Vagina (tissue), 2 donors: ENCODE measurements around the gene GOLGA2. TPM values are rescaled to one million over a fixed set of nuclear protein-coding genes. Genes with fewer than 3 reads are reported as not detected.

Source experiments
- DNase-seq, 2 donors: peaks; one replicate each; pipeline ENCODE4 v3.0.0-alpha.2; 2017; ENCODE audit errors: extremely low spot score in 2 of 2
- H3K27ac ChIP-seq: fragments of 200-600 bp; sonication (generic); one replicate; pipeline ENCODE4 v1.5.1; 2019
- H3K27me3 ChIP-seq: fragments of 200-600 bp; sonication (generic); one replicate; pipeline ENCODE4 v1.5.1; 2019
- H3K36me3 ChIP-seq, 2 donors: fragments of 200-600 bp; sonication (generic); one replicate each; pipeline ENCODE4 v1.5.1; 2017 to 2019
- H3K4me1 ChIP-seq: fragments of 200-600 bp; sonication (generic); one replicate; pipeline ENCODE4 v1.5.1; 2019
- H3K4me3 ChIP-seq, 2 donors: fragments of 200-600 bp; sonication (generic); 1 replicate in 1 of 2; 2 replicates in 1 of 2; pipeline ENCODE4 v1.5.1; 2016 to 2019
- H3K9me3 ChIP-seq: fragments of 200-600 bp; sonication (generic); one replicate; pipeline ENCODE4 v1.5.1; 2019
- CTCF ChIP-seq, 3 experiments: fragments of 450-650 bp in 2 of 3; fragments of 200-600 bp in 1 of 3; sonication (generic) in 1 of 3; IDR thresholded peaks; one replicate each; pipeline ENCODE4 v1.5.1; 2017 to 2019; ENCODE audit warnings: antibody characterized with exemption in 3 of 3, mild to moderate bottlenecking in 2 of 3, moderate library complexity in 2 of 3
- POLR2A ChIP-seq, 2 donors: fragments of 450-650 bp; IDR thresholded peaks; one replicate each; pipeline ENCODE4 v1.6.1; 2017; ENCODE audit warnings: antibody characterized with exemption in 2 of 2, mild to moderate bottlenecking in 2 of 2, moderate library complexity in 2 of 2
- POLR2AphosphoS5 ChIP-seq, 2 donors: sonication (generic); formaldehyde crosslinking; IDR thresholded peaks; one replicate each; pipeline ENCODE4 v1.9.0; 2017; ENCODE audit warnings: antibody characterized with exemption in 2 of 2, mild to moderate bottlenecking in 2 of 2, low read depth in 1 of 2; ENCODE audit not compliant: insufficient read depth in 1 of 2
- intact Hi-C: fragments of 100-400 bp; cut with DNase I; formaldehyde crosslinking; loops from one replicate; pipeline ENCODE4 v1.15.1; 2023
- total RNA-seq: library from RNA; depleted of rRNA; stranded (reverse); fragments of >200 nt; gene quantifications from one replicate; pipeline ENCODE4 v1.2.3, GENCODE V29; 2016

The GOLGA2 gene
- total RNA-seq, 1 donor from 2014 or later, result 84.5 TPM

GRCh38 chr9:128222880-128223670 lies 52.7 kb downstream of the GOLGA2 start:
- H3K4me3 ChIP-seq, result no peak overlapping the region
- H3K9me3 ChIP-seq, result no peaks in the 10 kb centered on the region
- no peaks in the 10 kb centered on the region for H3K27me3 ChIP-seq
- no peak overlapping the region for H3K27ac ChIP-seq
- DNase-seq, result no peak
- TF ChIP-seq CTCF (IDR thresholded peaks at IDR 0.05) (no peak), POLR2A (IDR thresholded peaks at IDR 0.05) (no peak), POLR2AphosphoS5 (IDR thresholded peaks at IDR 0.05; ENCODE audit: insufficient read depth in 1 of 2, low read depth in 1 of 2) (no peak)
- H3K4me1 ChIP-seq, result peaks cover 12% of the 10 kb centered on the region
- intact Hi-C loops, result no loop called here
- peaks cover 0 to 25% of the 10 kb centered on the region in 2 donors for H3K36me3 ChIP-seq

DNA sequence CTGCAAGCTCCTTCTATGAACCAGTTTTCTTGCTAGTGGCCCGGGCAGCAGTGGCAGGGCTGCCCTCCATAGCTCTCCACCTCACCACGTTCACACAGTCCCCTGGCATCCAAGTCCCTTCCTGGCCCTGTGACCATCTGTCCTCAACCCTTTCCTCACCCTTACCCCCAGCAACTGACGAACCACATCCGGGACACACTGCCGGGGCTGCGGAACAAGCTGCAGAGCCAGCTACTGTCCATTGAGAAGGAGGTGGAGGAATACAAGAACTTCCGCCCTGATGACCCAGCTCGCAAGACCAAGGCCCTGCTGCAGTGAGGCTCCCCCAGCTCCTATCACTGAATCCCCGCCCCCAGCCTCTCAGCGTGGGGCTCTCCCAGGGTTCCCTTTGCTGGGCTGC lies 53.8 kb downstream of the GOLGA2 start:
- intact Hi-C loops, result no loop called here
- DNase-seq, result no peak
- H3K9me3 ChIP-seq, result no peaks in the 10 kb centered on the region
- peaks cover 0 to 25% of the 10 kb centered on the region in 2 donors for H3K36me3 ChIP-seq
- no peak overlapping the region for H3K27ac ChIP-seq
- H3K4me3 ChIP-seq, result no peak overlapping the region
- H3K27me3 ChIP-seq, result no peaks in the 10 kb centered on the region
- peaks cover 18% of the 10 kb centered on the region for H3K4me1 ChIP-seq
- TF ChIP-seq POLR2A (IDR thresholded peaks at IDR 0.05) (no peak), POLR2AphosphoS5 (IDR thresholded peaks at IDR 0.05; ENCODE audit: insufficient read depth in 1 of 2, low read depth in 1 of 2) (no peak), CTCF (IDR thresholded peaks at IDR 0.05) (no peak)

GRCh38 chr9:128219831-128220230 lies 56.0 kb downstream of the GOLGA2 start:
- TF ChIP-seq CTCF (IDR thresholded peaks at IDR 0.05), result no peak
- no peak for TF ChIP-seq POLR2A (IDR thresholded peaks at IDR 0.05)
- TF ChIP-seq POLR2AphosphoS5 (IDR thresholded peaks at IDR 0.05; ENCODE audit: insufficient read depth in 1 of 2, low read depth in 1 of 2), result no peak
- peak overlapping the region; percentile 89 for H3K27ac ChIP-seq
- H3K4me3 ChIP-seq, result no peak overlapping the region
- intact Hi-C loops, result no loop called here
- no peak for DNase-seq
- no peaks in the 10 kb centered on the region for H3K27me3 ChIP-seq
- peaks cover 0 to 25% of the 10 kb centered on the region in 2 donors for H3K36me3 ChIP-seq
- H3K4me1 ChIP-seq, result peaks cover 38% of the 10 kb centered on the region
- H3K9me3 ChIP-seq, result no peaks in the 10 kb centered on the region

- Histone ChIP-seq H3K36me3 (peaks cover 0 to 25% of the 10 kb centered on the region in 2 donors), H3K4me3 (peak overlapping the region; percentile 19 to 27), H3K27ac (peak overlapping the region; percentile 89), H3K4me1 (peaks cover 45% of the 10 kb centered on the region), H3K27me3 (no peaks in the 10 kb centered on the region), H3K9me3 (no peaks in the 10 kb centered on the region)
- intact Hi-C loops, result no loop called here
- DNase-seq, result no peak
- TF ChIP-seq POLR2AphosphoS5 (IDR thresholded peaks at IDR 0.05; ENCODE audit: insufficient read depth in 1 of 2, low read depth in 1 of 2) (peak; percentile 59 to 67), CTCF (IDR thresholded peaks at IDR 0.05) (no peak)
Observed at GRCh38 chr9:128218518-128219389, 57.1 kb downstream of the GOLGA2 start.
